GM20431 (cell line): ENCODE data around the gene ANKRD44.

ENCODE experiments used
- in situ Hi-C: fragments of 300-500 bp; cut with MseI, MboI; formaldehyde crosslinking; loops from one replicate; pipeline ENCODE4 v1.15.0; 2020; ENCODE audit warnings: low sequenced_read_pairs; ENCODE audit not compliant: unreplicated experiment

ANKRD44 gene

GRCh38 chr2:197097578-197098366 lies 212.8 kb downstream of the ANKRD44 start:
- in situ Hi-C loops = no loop called here

GRCh38 chr2:197096649-197097048 lies 213.9 kb downstream of the ANKRD44 start:
- in situ Hi-C loops = no loop called here

- in situ Hi-C loops = no loop called here
Measured at GRCh38 chr2:197092431-197092830, 218.1 kb downstream of the ANKRD44 start.

- in situ Hi-C loops = no loop called here
Measured at GRCh38 chr2:197090742-197091367, 219.7 kb downstream of the ANKRD44 start.

- in situ Hi-C loops = no loop called here
Measured at GRCh38 chr2:197089655-197090054, 220.9 kb downstream of the ANKRD44 start.

- in situ Hi-C loops = no loop called here
Measured at GRCh38 chr2:197088694-197089093, 221.9 kb downstream of the ANKRD44 start.

GRCh38 chr2:197086500-197086899 lies 224.1 kb downstream of the ANKRD44 start:
- in situ Hi-C loops = no loop called here

GRCh38 chr2:197085665-197086064 lies 224.9 kb downstream of the ANKRD44 start:
- in situ Hi-C loops = no loop called here

GRCh38 chr2:197081294-197081693 lies 229.3 kb downstream of the ANKRD44 start:
- in situ Hi-C loops = no loop called here

GRCh38 chr2:197080578-197081216 lies 229.9 kb downstream of the ANKRD44 start:
- in situ Hi-C loops = no loop called here

- in situ Hi-C loops = no loop called here
Measured at GRCh38 chr2:197079832-197080555, 230.6 kb downstream of the ANKRD44 start.

- in situ Hi-C loops = no loop called here
Measured at GRCh38 chr2:197079414-197079813, 231.2 kb downstream of the ANKRD44 start.

GRCh38 chr2:197078535-197078934 lies 232.0 kb downstream of the ANKRD44 start:
- in situ Hi-C loops = no loop called here

GRCh38 chr2:197077336-197077735 lies 233.2 kb downstream of the ANKRD44 start:
- in situ Hi-C loops = no loop called here

GRCh38 chr2:197076652-197077051 lies 233.9 kb downstream of the ANKRD44 start:
- in situ Hi-C loops = no loop called here

GRCh38 chr2:197075754-197076337 lies 234.7 kb downstream of the ANKRD44 start:
- in situ Hi-C loops = no loop called here

- in situ Hi-C loops = no loop called here
Measured at GRCh38 chr2:197075281-197075680, 235.3 kb downstream of the ANKRD44 start.

- in situ Hi-C loops = no loop called here
Measured at GRCh38 chr2:197073701-197074433, 236.7 kb downstream of the ANKRD44 start.

- in situ Hi-C loops = no loop called here
Measured at GRCh38 chr2:197073270-197073669, 237.3 kb downstream of the ANKRD44 start.

- in situ Hi-C loops = no loop called here
Measured at GRCh38 chr2:197072533-197072932, 238.0 kb downstream of the ANKRD44 start.
